Activated CD4-positive, alpha-beta T cell treated with anti-CD3 and anti-CD28 coated beads, Interleukin-2, amount 50 U/mL, for 24 hours (primary cell): ENCODE results near the gene SLC25A10.

Source experiments
- DNase-seq, 2 donors: peaks; one replicate each; pipeline ENCODE4 v3.0.0-alpha.2; 2020; ENCODE audit warnings: low read depth in 1 of 2, low spot score in 1 of 2

Gene SLC25A10

DNA sequence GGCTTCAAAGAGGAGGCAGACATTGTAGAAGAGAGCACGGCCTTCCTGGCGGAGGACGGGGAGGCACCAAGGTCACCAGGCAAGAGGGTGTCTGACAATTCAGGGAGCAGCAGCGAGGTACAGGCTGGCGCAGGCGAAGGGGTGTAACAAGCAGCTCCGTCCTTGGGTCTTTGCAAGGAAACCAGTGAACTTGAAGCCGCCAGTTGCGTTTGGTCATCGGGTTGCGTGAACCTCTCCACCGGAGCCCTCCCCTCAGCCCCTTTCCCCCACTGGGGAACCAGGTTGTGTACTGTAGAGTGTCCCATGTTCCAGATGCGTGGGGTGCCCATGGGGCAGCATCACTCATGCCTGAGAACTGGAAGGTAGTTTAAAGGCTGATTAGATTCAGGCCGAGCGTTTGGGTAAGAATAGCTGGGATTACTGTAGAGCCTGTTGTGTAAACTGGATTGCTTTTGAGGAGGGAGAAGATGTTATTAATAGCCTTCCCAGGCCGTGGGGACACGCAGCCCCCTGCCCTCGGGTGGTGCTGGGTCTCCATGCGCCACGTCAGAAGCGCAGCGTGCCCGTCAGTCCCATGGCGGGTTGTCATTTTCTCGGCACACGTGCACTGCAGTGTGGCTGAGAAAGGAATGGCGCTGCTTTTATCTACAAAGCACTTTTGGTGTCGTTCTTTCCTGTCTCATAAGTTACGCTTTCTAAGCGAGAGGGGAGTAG is 6.4 kb upstream of the SLC25A10 start:
- no peak for DNase-seq

DNA sequence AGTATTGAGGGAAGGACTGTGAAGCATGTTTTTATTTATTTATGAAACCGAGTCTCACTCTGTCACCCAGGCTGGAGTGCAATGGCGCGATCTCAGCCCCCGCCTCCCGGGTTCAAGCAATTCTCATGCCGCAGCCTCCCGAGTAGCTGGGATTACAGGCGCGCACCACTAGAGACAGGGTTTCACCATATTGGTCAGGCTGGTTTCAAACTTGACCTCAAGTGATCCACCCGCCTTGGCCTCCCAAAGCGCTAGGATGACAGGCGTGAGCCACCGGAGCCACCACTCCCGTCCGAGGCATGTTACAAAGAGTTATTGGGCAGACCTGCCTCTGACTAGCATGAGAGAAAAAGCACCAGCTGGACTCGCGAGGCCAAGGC is 5.9 kb upstream of the SLC25A10 start:
- DNase-seq: no peak

DNA sequence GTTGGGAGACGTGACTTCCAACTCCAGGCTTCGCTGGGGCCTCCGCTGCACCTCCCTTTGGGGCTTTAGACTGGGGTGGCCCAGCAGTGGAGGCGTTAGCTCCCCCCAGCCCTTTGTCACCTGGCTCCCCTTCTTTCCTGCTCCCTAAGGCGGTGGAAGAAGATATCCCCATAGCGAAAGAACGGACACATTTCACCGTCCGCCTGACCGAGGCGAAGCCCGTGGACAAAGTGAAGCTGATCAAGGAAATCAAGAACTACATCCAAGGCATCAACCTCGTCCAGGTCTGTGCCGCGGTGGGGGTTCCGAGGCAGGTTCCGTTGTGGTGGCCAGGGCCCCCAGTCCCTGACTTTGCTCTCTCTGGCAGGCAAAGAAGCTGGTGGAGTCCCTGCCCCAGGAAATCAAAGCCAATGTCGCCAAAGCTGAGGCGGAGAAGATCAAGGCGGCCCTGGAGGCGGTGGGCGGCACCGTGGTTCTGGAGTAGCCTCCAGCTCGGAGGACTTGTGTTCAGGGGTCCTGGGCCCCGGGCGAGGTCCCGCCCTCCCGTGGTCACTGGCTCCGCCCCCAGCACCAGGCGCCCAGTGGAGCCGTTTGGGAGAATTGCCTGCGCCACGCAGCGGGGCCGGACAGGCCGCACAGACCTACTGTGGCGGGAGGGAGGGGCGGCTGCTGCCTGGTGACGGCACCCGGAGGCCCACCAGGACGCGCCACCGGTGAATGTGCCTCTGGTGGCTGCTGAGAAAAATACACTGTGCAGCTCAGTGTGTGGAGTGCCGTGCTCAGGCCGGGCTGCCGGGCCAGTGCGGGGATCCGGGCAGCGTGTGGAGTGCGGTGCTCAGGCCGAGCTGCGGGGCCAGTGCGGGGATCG is 5.1 kb upstream of the SLC25A10 start:
- no peak for DNase-seq

DNA sequence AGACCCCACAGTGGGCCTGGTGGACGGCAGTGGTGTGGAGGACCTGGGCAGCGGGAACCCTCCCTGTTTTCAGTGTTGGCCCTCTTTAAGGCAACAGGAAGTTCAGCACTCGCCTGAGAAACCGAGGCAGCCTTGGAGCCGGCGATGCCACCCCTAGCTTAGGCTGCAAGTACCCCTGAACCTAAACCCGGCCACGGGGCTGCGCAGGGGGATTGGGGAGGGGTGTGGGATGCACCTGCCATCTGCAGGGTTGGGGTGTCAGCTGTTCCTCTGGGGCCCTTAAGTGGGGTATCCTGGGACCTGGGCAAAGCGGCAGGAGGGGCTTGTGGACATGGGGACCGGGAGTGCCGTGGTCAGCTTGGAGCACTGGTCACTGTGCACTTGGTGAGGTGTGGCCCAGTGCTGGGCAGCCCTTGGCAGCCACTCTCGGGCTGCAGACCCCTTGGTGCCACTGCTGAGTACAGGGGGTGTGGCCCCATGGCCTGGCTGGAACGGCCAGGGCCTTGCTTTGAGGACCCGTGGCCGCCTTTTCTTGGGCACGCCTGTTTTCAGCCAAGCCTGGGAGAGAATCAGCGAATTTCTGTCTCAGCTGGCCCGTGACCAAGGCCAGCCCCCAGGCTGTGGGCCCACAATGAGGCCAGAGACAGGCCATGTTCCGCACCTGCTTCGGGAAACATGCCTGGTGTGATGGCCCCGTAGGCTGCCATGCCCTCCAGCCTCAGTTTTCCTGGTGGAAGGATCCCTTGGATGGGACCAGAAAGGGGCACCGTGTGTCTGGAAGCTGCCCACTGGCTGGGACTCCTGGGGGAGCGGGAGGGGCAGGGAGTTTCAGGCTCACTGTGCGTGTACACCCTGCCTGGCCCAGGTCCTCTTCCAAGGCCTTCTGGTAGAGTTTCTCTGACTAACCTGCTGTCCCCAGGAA is 4.1 kb upstream of the SLC25A10 start:
- DNase-seq: no peak

DNA sequence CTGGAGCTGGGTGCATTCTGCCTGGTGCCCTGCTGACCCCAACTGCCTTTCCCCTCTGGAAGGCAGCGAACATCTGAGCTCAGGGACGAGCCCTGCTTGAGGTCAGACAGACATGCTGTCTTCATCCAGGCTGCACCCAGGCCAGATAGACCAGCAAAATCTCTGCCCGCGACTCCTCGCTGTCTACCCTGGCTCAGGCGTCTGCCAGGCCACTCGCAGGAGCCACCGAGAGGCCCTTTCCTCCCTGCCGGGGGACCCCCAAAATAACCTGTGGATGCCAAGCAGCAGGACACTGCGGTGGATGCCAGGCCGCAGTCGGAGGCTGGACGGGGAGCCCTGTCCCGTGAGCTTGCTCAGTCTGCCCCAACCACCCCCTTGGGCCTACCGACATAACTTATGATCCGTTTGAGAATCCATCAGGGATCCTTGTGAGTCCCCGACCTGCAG is 3.3 kb upstream of the SLC25A10 start:
- DNase-seq: no peak

DNA sequence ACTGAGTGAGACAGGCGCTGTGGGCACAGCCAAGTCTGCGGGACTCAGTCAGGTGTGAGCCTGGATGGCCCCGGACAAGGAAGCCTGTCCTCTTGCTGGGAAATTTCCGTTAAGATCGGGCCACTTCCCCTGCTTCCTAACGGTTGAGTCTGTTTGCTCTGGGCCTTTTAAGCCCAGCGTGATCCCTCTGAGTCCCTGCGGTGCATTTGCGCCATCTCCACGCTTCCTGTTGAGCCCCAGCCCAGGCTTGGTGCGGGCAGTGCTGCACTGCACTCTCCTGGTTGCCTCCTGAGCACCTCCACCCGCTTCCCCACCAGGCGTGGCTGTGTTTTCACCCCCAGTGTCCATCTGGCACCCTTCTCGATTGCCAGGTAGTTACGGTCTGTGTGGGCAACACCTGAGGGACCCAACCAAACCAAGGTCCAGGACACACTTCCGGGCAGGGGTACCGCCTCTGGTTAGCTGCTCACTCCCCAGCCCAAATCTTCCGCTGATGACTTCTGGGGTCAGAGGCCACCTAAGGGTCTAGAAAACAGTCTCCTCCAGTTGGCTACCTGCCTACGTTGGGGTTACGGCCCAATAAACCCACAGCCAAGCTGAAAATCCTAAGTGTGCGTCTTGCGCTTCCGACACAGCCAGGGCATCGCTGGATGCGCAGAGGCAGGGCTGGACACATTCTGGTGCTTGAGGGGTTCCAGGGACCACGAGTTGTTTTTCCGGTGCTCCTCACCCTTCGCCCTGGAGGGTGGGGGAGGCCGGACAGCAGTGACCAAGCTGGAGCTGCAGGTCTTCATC is 1.4 kb upstream of the SLC25A10 start:
- DNase-seq: no peak

DNA sequence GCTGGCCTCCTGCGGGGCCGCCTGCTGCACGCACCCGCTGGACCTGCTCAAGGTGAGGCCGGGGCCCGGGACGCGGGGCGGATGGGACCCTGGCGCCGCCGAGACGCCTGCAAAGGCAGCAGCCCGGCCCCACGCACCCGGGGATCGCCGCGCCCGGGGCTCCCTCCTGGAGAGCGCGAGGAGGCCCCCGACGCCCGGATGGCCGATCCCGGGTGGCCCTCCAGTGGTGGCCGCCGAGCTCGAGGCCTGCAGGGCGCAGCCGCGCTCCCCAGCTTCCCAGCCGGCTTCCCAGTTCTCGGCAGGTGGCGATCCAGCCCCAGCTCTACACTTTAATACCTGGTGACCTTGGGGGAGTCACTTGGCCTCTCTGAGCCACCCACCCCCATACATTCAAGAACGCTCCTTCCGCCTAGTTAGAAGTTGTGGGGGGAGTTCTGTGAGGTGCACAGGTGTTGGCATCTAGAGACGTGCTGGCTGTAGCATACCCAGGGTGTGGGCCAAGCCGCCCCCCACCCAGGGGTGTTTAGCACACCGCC is 452 bp downstream of the SLC25A10 start:
- DNase-seq: no peak

DNA sequence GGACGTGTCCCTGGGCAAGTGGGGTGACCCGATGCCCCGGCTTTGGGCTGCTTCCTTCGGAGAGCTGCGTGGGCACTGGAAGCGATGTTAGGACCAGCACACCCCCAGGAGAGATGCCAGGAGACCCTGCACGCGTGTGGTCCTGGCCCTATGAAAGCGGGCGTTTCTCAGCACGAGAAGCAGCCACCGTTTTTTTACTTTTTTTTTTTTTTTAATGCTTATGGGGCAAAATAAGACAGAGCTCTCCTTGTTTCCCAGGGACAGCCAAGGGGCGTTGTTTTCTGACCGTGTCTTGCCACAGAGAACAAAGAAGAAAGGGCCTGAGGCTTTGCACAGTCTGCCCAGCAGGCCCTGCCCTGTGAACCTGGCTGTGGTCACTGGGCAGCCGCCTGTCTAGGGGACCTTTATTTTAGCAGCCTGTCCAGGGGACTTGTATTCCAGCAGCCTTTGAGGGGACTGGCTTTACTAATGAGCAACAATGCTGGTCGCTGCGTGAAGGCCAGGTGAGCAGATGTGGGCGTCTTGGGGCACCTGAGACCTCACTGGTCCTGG is 996 bp downstream of the SLC25A10 start:
- no peak for DNase-seq

DNA sequence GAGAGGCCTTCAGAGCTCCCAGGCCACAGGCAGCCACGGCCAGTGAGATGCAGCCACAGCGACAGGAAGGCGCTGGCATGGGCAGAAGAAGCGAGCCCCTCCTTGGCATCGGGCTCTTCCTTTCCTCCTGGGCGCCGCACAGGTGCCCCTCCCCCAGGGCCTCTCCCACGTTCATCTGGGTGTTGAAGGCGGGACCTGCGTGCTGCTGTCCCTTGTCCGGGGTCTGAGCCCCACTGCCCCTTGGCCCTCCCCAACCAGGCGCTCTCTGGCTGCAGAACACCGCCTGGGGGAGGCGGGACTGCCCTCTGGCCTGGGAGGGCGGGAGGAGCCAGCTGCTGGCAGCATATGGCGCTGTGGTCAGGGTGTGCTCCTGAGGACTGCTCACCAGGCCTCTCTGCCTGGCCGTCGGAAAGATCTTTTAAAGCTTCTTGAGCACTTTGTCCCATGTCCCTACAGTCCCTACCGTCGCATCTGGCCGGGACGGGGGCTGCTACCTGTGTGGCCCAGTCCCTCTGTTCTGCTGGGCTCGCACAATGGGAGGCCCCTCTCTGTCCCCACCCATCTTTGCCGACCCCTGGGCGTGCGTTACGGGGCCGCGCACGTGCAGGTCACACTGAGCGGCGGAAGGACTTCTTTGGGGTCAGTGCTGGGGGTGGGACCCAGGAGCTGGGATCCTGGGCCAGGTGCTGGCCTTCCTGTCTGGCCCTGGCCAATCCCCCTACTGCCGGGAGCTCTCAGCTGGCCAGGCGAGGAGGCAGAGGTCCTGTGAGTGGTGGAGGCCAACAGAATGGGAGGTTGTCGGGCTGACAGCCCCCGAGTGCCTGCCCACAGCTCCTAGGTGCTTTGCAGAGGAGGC is 1.7 kb downstream of the SLC25A10 start:
- no peak for DNase-seq

DNA sequence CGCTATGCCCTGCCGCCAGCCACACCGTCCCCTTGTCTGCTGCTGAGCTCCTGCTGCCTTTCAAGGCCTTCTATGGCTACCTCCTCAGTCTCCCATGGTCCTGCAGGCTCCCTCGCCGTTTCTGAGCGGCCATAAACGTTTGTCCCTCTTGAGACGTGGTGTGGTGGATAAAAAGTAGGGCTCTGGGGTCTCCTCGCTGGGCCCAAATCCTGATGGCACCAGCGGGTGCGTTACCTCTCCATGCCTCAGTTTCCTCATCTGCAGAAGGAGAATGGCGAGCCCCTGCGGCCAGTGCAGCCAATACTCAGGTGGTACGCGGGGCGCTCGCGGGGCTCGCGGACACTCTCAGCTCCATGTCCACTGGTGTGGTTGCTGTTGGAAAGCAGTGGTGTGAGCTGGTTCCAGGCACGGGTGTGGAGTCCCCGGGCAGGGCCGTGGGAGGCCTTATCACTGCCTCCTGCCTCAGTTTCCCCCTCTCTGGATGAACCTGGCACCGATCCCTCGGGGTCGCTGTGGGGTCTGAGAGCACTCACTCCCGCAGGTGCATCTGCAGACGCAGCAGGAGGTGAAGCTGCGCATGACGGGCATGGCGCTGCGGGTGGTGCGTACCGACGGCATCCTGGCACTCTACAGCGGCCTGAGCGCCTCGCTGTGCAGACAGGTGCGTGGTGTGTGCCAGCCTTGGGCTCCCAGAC is 2.5 kb downstream of the SLC25A10 start:
- DNase-seq: no peak

DNA sequence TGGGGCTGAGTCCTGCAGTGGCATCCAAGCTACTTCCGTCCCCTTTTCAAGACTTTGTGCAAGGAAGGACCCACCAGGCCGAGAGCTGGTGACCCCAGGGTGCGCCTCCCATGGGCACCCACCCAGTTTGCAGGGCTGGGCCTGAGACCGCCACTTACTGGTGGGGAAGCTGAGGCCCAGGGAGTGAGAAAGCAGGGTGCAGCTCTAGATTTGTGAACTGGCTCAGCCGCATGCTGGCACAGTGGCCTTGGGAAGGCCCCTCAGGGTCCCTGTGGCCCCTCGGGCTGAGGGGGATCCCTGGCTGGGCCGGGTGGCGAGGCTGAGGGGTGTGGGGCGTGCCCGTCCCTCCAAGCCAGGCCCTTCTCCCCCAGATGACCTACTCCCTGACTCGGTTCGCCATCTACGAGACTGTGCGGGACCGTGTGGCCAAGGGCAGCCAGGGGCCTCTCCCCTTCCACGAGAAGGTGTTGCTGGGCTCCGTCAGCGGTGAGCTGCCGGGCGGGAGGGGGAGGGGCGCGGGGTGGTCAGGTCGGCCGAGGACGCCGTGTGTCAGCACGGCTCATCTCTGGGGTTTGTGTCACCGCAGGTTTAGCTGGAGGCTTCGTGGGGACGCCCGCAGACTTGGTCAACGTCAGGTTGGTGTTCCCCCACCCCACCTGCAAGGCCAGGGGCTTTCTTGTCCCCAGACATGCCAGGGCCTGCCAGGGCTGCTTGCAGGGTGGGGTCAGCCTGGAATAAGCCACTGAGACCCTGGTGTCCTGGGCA is 3.2 kb downstream of the SLC25A10 start:
- no peak for DNase-seq

DNA sequence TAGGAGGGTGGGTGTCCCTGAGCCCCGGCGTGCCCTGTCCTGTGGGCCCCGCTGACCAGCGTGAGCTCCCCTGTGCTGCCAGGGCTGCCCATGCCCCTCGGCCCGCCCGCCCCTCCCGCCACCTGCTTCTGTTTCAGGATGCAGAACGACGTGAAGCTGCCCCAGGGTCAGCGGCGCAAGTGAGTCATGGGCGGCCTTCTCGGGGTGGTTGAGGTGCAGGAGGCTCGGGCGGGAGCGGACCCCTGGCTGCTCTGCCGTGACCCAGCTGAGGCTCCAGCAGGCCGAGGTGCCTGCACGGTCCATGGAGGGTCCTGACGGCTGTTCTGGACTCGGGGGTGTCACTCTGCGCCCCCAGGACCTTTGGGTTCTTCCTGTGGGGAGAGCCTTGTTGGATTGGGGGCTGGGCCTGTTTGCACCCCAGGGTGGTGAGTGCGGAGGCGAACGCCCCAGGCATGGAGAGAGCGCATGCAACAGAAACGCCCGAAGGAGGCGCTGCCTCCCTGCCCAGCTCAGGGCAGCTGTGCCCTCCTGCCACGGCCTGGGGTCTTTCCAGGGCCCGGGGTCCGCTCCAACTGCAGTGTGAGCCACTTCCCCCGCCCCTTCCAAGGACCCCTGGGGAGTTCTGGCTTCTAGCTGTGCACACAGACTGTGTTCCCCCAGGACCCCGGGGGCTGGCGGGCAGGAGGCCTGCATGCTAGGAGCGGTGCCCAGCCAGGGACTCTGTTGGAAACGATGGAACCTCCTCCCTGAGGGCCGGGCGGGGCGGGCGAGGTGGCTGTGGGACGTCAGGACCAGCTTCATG is 4.0 kb downstream of the SLC25A10 start:
- no peak for DNase-seq

DNA sequence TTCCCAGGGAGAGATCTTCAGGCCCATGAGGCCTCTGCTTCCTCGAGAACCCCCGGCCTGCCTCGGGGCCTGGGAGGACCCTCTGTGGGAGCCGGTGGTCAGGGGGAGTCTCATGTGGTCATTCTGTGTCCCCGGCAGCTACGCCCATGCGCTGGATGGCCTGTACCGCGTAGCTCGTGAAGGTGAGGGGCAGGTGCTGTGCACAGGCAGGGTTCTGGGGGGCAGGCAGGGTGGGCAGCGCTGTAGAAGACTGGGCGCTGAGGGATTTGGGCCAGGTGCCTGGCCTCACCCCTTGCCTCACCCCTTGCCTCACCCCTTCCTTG is 4.6 kb downstream of the SLC25A10 start:
- no peak for DNase-seq

DNA sequence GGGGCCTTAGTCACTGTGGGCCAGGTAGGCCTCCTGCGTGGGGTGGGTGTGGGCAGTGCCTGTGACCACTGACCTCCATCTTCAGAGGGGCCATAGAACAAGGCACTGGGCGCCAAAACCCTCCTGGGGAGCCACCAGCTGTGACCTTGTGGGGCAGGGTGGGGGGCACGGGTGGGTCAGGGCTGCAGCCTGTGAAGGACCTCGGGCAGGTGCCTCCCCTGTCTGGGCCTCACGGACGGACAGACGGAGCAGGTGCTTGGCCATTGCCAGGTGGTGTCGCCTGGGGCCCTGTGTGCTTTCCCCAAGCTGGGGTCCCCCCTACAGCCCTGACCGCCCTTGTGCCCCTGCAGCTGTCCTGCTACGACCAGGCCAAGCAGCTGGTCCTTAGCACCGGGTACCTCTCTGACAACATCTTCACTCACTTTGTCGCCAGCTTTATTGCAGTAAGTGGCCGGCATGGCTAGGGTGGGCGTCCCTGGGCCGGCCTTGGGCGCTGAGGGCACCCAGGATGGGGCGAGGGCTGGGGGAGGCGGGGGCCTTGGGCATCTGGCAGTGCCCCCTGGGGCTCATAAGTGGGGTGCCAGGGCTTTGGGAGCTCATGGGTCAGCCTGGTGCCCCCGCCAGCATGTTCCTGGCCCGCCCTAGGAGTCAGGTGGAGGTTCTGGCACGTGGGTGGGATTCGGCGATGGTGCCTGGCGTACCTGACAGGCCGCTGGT is 5.1 kb downstream of the SLC25A10 start:
- no peak for DNase-seq

DNA sequence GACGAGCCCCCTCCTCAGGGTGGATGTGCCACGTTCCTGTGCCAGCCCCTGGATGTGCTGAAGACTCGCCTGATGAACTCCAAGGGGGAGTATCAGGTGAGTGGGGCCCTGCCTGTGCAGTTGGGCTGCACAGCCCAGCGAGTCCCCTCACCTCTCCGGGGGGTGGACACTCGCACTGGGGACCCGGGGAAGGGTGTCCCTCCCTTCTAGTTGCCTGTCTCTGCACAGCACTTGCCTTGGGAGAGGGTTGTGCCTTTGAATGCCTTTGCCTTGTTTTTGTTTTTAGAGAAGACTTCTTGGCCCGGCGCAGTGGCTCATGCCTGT is 5.6 kb downstream of the SLC25A10 start:
- no peak for DNase-seq

DNA sequence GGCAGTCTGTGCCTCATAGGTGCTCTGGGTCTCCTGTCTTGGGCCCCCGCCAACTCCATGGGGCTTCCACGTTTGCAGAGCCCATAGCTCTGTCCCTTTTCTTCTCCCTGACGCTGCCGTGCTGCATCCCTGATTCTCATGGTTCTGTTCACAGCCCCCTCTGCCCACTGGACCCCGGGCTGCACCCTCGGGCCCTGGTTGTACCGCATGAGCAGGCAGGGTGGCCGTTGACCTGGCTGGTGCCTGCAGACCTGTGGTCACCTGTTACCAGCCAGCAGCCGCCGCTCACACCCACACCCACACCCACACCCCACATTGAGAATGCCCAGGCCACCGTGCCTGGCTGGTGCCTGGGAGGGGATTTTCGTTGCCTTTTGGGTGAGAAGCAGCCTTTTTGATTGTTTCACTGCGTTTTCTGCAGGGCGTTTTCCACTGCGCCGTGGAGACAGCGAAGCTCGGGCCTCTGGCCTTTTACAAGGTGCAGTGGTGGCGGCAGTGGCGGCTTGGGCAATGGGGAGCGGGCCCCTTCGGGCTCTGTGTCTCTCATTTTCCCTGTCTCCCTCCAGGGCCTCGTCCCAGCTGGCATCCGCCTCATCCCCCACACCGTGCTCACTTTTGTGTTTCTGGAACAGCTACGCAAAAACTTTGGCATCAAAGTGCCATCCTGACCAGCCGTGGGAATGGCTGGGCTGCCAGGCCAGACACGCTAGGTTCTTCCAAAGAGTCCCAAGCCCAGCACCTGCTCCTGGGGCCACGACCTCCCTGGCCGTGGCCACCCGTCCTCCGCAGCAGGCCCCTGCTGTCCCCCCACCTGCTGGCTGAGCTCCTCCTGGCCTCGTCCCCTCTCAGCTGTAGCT is 7.6 kb downstream of the SLC25A10 start:
- no peak for DNase-seq
